ENCODE data around the gene SLC39A1.

GRCh38 chr1:153962088-153963029, 978 bp downstream of the SLC39A1 start:
- no peak for TF ChIP-seq TAF1 (IDR thresholded peaks at IDR 0.05; ENCODE audit: low read depth, low read length)
- TF ChIP-seq POLR2AphosphoS5 (IDR thresholded peaks at IDR 0.05; ENCODE audit: low read depth, low read length): no peak
- TF ChIP-seq POLR2A (IDR thresholded peaks at IDR 0.05; ENCODE audit: low read depth, low read length): no peak
- TF ChIP-seq SPI1 (IDR thresholded peaks at IDR 0.05; ENCODE audit: low read depth, low read length): no peak
- no peak for TF ChIP-seq PAX5 (IDR thresholded peaks at IDR 0.05; ENCODE audit: insufficient read depth, low read length, severe bottlenecking)
- TF ChIP-seq POU2F2 (IDR thresholded peaks at IDR 0.05; ENCODE audit: low read depth, low read length): no peak

Measured in GM12891 (cell line).